CD4-positive, alpha-beta T cell treated with Interleukin-1 beta for 1 hour (primary cell): ENCODE data around the gene FER1L5.

Source experiments
- DNase-seq, 2 donors: peaks; one replicate each; pipeline ENCODE4 v3.0.0-alpha.2; 2020 to 2022

The FER1L5 gene

GRCh38 chr2:96681540-96681939, 39.0 kb downstream of the FER1L5 start:
- DNase-seq, result no peak

- no peak for DNase-seq
Observed at GRCh38 chr2:96683307-96683706, 40.7 kb downstream of the FER1L5 start.

GRCh38 chr2:96683972-96684820, 41.6 kb downstream of the FER1L5 start:
- DNase-seq, result no peak

GRCh38 chr2:96684883-96685576, 42.5 kb downstream of the FER1L5 start:
- no peak for DNase-seq

- DNase-seq, result no peak
Observed at GRCh38 chr2:96685577-96686459, 43.3 kb downstream of the FER1L5 start.

- DNase-seq, result no peak
Observed at GRCh38 chr2:96687266-96687665, 44.7 kb downstream of the FER1L5 start.

- no peak for DNase-seq
Observed at GRCh38 chr2:96687711-96688640, 45.4 kb downstream of the FER1L5 start.

- no peak for DNase-seq
Observed at GRCh38 chr2:96688649-96689430, 46.3 kb downstream of the FER1L5 start.

- no peak for DNase-seq
Observed at GRCh38 chr2:96689431-96689991, 46.9 kb downstream of the FER1L5 start.

- DNase-seq, result no peak
Observed at GRCh38 chr2:96690306-96691021, 47.9 kb downstream of the FER1L5 start.

- no peak for DNase-seq
Observed at GRCh38 chr2:96691022-96691612, 48.6 kb downstream of the FER1L5 start.

GRCh38 chr2:96692094-96692971, 49.8 kb downstream of the FER1L5 start:
- no peak for DNase-seq

- no peak for DNase-seq
Observed at GRCh38 chr2:96693286-96694200, 51.0 kb downstream of the FER1L5 start.

GRCh38 chr2:96694279-96694678, 51.7 kb downstream of the FER1L5 start:
- DNase-seq, result no peak

GRCh38 chr2:96694816-96695455, 52.4 kb downstream of the FER1L5 start:
- DNase-seq, result no peak

GRCh38 chr2:96695602-96696001, 53.0 kb downstream of the FER1L5 start:
- no peak for DNase-seq

GRCh38 chr2:96697476-96697875, 54.9 kb downstream of the FER1L5 start:
- no peak for DNase-seq
